ENCODE results near the gene PTPN1. TPM values are rescaled to one million over a fixed set of nuclear protein-coding genes. Genes with fewer than 3 reads are reported as not detected.

Gene PTPN1
- polyA plus RNA-seq, 3 donors = 30.5 to 35.7 (median 32.2) TPM

- no peak for DNase-seq
Observed at GRCh38 chr20:50508171-50508755, 1.9 kb upstream of the PTPN1 start.

GRCh38 chr20:50510706-50511542 is 741 bp downstream of the PTPN1 start:
- no peak for DNase-seq

- DNase-seq = no peak
Observed at GRCh38 chr20:50512323-50512722, 2.1 kb downstream of the PTPN1 start.

- no peak for DNase-seq
Observed at GRCh38 chr20:50513169-50514034, 3.2 kb downstream of the PTPN1 start.

- no peak for DNase-seq
Observed at GRCh38 chr20:50514035-50514337, 3.8 kb downstream of the PTPN1 start.

GRCh38 chr20:50514750-50515149 is 4.6 kb downstream of the PTPN1 start:
- no peak for DNase-seq

GRCh38 chr20:50515471-50516106 is 5.4 kb downstream of the PTPN1 start:
- DNase-seq = no peak

GRCh38 chr20:50516180-50516934 is 6.2 kb downstream of the PTPN1 start:
- DNase-seq = no peak

GRCh38 chr20:50516935-50517816 is 7.0 kb downstream of the PTPN1 start:
- no peak for DNase-seq

GRCh38 chr20:50517817-50518154 is 7.6 kb downstream of the PTPN1 start:
- no peak for DNase-seq

GRCh38 chr20:50518270-50518721 is 8.1 kb downstream of the PTPN1 start:
- DNase-seq = no peak

- no peak for DNase-seq
Observed at GRCh38 chr20:50519036-50519762, 9.0 kb downstream of the PTPN1 start.

- DNase-seq = no peak
Observed at GRCh38 chr20:50520222-50520880, 10.2 kb downstream of the PTPN1 start.

GRCh38 chr20:50521221-50522052 is 11.3 kb downstream of the PTPN1 start:
- no peak for DNase-seq

GRCh38 chr20:50522053-50522674 is 12.0 kb downstream of the PTPN1 start:
- DNase-seq = no peak

- no peak for DNase-seq
Observed at GRCh38 chr20:50523552-50524167, 13.5 kb downstream of the PTPN1 start.

GRCh38 chr20:50525681-50526080 is 15.5 kb downstream of the PTPN1 start:
- no peak for DNase-seq
